ENCODE results near the gene AFDN.

The AFDN gene

DNA sequence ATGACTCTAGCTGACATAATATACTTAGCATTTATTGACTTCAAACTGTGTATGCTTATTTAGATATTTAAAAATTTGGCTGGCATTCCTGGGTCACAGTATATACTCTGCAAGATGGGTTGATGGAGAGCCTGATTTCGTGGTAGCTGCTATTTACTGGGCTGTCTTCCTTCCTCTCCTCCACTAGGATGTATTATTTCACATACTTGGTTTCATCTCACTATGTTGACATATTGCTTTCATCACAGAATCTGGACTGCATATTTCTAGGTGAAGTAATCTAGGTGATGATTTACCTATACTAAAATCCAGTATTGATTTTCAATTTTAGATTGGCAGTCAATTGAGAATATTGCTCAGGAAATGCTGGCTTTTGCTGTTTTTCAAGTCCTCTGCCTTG lies 15.7 kb downstream of the AFDN start:
- DNase-seq, result no peak

DNA sequence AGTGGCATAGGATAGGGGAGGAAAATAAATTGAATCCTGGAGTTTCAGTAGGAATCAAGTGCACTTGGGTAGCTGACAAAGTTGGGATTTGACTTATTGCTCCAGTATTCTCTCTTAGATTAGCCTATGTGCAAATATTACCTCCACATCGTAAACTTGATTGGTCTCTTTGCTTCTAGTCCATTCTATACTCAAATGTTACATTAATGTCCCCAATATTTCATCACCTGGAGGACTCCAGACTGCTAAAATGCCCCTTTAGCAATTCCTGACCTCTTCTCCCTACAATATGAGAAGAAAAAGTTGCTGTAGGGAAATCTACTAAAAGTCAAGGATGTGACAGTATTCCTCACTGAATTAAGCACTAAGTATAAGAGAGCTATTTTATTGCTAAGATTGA lies 16.3 kb downstream of the AFDN start:
- DNase-seq, result no peak

- no peak for DNase-seq
Observed at GRCh38 chr6:167845856-167846255, 19.1 kb downstream of the AFDN start.

GRCh38 chr6:167846997-167847606 lies 20.4 kb downstream of the AFDN start:
- no peak for DNase-seq

DNA sequence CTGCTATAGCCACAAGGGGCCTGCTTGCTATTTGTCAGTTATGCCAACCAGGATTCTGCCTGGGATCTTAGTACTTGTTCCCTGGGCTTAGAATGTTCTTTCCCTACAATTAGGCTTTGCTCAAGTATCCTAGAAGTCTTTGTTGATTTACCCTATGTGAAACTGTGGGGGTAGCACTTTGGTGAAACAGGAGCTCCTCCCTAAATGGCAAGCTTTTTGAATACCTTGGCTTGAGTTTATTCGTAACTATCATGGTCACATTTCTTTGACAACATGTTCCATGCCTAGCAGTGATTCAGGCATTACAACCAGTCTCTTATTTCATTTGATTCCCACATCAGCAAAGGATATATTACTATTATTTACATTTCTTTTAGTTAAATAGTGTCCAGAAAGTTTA lies 21.2 kb downstream of the AFDN start:
- DNase-seq, result no peak

- DNase-seq, result no peak
Observed at GRCh38 chr6:167848783-167849182, 22.1 kb downstream of the AFDN start.

GRCh38 chr6:167849846-167850459 lies 23.2 kb downstream of the AFDN start:
- no peak for DNase-seq

GRCh38 chr6:167850782-167851181 lies 24.1 kb downstream of the AFDN start:
- no peak for DNase-seq

- DNase-seq, result no peak
Observed at GRCh38 chr6:167851370-167851952, 24.8 kb downstream of the AFDN start.

- no peak for DNase-seq
Observed at GRCh38 chr6:167855825-167856425, 29.2 kb downstream of the AFDN start.

DNA sequence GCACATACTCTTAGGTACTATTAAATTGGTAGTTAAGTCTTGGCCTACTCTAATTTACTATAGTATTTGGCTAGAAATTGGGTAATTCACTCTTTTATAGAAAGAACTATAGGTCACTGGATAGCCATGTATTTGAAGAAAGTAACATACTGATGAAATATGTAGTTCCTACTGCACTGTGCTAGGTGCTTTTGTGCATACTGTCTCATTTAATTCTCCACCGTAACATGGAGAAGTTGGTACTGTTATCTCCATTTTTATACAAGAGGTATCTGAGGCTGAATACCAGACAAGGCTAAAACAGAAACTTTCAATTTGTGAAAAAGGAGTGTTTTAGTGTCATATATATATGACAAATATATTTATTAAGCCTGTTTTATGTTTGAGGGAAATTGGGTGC lies 29.8 kb downstream of the AFDN start:
- no peak for DNase-seq

DNA sequence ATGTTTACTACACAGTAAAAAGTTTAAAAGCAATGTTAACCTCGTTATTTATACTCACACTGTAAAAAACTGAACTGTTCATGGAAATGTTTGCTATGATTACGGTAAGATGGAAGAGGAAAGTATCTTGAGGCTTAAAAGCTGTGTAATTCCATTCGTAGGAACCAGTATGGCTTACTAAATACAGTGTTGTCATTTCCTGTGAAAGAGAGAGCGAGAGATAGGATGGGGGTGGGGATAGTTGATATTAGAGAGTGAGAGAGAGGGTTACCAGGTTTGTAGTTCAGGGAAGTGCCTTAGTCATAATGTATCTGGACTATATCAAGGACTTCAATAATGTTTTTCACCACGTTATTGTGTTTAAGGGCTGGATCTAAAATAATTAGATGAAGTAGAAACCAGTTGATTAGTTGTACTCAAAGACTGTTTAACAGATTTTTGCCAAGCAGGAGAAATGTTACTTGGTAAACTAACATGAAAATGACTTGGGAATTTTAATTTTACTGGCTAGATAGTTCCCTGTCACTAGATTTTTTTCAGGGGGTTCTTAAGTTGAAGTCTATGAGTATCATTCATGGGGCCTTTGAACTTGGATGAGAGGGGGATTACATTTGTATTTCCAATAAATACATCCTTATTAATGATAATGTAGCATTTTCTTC lies 30.4 kb downstream of the AFDN start:
- no peak for DNase-seq

GRCh38 chr6:167858086-167858591 lies 31.4 kb downstream of the AFDN start:
- no peak for DNase-seq

GRCh38 chr6:167858842-167859664 lies 32.3 kb downstream of the AFDN start:
- DNase-seq, result no peak

- DNase-seq, result no peak
Observed at GRCh38 chr6:167860550-167861226, 34.0 kb downstream of the AFDN start.

DNA sequence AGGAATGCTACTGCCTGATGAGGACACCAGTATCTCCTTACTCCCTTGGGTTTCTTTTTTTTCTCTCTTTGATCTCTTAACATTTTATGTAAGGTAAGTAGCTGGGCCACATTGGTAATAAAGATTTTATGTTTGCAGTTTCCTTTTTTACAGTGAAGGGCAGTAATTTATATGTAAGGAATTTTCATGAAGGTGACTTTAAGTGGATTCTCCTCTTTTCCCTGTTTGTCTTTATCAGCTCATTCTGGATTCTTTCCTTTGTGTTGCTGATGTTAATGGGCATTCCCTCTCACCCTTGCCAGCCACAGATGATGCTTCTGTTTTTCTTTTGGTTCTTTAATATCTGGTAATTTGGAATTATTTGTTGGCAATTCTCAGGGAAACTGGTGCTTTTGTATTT lies 34.7 kb downstream of the AFDN start:
- no peak for DNase-seq

DNA sequence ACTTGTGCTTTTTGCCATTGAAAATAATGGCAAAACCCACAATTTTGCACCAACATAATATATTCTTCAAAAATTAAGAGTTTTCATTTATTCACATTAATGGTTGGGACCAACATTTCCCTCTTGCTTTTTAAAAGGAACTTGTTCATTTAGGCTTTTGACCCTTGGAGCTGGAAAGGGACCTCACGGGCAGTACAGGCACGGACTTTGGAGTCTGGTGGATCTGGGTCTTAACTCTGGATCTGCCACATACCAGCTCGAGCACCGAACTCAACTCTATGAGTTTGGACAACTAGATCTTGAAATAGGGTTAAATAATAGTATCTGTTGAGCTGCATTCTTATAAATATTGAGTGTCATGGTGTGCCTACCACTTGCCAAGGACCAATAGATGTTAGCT lies 37.2 kb downstream of the AFDN start:
- no peak for DNase-seq

- no peak for DNase-seq
Observed at GRCh38 chr6:167866642-167867041, 39.9 kb downstream of the AFDN start.

DNA sequence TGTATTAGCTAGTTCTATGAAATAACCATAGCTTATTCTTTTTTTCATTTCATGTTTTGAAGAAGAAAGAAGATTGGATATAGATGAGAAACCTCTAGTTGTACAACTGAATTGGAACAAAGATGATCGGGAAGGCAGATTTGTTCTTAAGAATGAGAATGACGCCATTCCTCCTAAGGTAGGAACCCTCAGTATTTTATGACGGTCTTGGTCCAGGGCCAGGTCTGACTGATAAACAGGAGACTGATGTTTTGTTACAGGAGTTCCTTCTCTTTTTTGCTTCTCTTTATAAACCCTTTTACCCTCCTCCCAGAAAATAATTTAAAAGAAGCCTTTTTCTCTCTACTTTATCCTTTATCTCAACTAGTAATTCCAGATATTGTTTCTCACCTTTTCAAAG lies 43.6 kb downstream of the AFDN start:
- no peak for DNase-seq

GRCh38 chr6:167872538-167873210 lies 46.0 kb downstream of the AFDN start:
- no peak for DNase-seq

GRCh38 chr6:167877994-167878779 lies 51.5 kb downstream of the AFDN start:
- no peak for DNase-seq
